Esophagus mucosa (tissue), 1 donor: Measurements from ENCODE around the gene SMIM1. TPM values are rescaled to one million over a fixed set of nuclear protein-coding genes. Genes with fewer than 3 reads are reported as not detected.

ENCODE experiments used
- ATAC-seq: fragments of 200-7000 bp; cut with Tn5 transposase; one replicate; pipeline ENCODE4 v1.9.1; 2020
- total RNA-seq: library from RNA; stranded (reverse); gene quantifications from one replicate; pipeline ENCODE4 v1.2.4, GENCODE V29; 2023
- donor health status: DM: yes; HTN: yes; CAD: no.

SMIM1 gene, protein sequence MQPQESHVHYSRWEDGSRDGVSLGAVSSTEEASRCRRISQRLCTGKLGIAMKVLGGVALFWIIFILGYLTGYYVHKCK
- 1.5 TPM for total RNA-seq

DNA sequence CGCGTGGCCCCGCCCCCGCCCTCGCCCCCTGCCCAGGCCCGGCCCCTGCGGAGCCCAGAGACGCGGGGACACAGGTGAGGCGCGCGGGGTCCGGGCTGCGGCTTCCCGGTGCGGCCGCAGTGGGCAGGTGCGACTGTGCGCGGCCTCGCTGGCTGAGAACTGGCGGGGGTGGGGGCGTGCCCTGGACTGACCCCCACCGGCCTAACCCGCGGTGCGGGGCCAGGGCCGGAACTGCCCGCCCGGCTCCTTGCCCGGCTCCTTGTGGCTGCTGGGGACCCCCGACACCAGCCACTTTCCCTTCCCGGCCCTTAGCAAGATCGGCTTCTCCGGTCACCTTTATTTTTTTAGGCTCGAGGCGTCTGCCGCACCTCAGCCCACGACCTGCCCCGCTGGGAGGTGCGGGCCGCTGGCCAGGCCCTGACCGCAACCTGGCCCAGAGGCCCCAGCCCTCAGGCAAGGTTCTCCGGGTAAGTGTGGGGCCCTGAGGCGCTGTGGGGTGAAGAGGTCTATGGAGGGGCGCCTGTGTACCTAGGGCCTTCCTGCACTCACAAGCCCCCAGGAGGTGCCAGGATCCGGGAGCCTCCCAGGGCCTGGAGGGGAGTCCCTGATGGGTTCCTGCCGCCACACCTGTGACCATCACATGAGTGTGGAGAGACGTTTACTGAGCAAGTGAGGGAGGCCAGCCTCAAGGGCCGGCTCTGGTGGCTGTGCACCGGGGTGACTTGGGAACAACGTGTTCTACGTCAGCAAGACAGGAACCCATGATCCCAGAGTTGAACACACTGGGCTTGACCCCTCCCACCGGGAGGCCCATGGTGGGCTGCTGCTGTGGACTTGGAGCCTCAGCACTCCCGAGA lies at the start of gene SMIM1:
TSS of gene SMIM1 (plus strand) at position 35 of the 857 bp plus-strand sequence. CDS start 2,625 bp downstream, outside the sequence.
- ATAC-seq, result no peak

DNA sequence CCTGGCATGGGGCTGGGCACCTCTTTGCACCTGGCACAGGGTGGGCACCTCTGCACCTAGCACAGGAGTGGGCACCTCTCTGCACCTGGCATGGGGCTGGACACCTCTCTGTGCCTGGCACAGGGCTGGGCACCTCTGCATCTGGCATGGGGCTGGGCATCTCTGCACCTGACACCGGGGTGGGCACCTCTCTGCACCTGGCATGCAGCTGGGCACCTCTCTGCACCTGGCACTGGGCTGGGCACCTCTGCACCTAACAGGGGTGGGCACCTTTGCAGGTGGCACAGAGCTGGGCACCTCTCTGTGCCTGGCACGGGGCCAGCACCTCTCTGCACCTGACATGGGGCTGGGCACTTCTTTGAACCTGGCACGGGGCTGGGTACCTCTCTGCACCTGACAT lies 49.7 kb upstream of the SMIM1 start:
- ATAC-seq, result no peak

DNA sequence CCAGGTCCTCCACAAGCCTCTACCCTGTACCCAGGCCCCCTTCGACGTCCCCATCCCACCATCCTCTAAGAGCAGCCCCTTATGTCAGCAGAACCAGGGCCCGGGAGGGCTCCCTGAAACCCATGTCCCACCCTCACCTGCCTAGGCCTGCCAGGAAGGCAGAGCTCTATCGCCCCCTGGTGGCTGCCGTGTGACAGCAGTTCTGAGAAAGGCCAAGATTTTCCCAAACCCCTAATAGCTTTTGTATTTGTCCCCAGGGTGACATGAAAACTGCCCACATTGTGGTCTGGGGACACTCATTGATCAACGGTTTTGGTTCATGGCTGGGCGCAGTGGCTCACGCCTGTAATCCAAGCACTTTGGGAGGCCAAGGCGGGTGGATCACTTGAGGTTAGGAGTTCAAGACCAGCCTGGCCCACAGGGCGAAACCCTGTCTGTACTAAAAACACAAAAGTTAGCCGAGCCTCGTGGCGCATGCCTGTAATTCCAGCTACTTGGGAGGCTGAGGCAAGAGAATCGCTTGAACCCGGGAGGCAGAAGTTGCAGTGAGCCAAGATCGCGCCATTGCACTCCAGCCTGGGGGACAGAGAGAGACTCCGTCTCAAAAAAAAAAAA lies 48.0 kb upstream of the SMIM1 start:
- ATAC-seq, result peak; percentile 41

DNA sequence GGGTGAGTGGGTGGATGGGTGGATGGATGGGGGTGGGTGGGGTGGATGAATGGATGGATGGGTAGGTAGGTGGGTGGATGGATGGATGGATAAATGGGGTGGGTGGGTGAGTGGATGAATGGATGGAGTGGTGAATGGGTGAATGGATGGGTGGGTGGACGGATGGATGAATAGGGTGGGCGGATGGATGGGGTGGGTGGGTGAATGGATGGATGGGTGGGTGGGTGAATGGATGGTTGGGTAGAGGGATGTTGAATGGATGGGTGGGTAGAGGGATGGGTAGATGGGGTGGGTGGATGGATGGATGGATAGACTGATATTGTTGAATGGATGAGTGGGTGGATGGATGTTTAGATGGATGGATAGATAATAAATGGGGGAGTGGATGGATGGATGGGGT lies 47.2 kb upstream of the SMIM1 start:
- no peak for ATAC-seq

DNA sequence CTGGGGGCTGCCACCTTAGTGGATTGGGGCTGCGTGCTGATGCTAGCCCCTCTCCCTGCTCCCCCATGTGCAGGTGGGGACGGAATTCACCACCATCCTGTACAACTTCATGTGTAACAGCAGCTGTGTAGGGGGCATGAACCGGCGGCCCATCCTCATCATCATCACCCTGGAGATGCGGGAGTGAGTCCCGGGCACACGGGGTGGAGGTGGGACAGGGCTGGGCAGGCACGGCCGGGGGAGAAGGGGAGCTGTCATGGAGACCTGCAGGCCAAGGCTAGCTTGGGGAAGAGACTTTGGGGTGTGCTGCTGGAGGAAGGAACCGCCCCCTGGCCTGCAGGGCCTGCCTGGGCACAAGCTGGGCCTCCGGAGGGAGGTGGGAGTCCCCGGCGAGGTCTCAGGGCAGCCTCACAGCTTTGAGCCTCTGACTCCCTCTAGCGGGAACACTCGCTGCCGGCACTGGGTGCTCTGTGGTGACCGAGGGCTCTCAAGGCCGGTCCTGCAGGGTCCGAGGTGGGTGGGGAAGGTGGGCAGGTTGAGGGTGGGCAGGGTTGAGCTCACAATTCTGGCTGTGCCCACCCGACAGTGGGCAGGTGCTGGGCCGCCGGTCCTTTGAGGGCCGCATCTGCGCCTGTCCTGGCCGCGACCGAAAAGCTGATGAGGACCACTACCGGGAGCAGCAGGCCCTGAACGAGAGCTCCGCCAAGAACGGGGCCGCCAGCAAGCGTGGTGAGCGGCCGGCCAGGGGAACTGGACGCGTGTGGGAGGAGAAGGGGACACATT lies 45.3 kb upstream of the SMIM1 start:
- no peak for ATAC-seq

DNA sequence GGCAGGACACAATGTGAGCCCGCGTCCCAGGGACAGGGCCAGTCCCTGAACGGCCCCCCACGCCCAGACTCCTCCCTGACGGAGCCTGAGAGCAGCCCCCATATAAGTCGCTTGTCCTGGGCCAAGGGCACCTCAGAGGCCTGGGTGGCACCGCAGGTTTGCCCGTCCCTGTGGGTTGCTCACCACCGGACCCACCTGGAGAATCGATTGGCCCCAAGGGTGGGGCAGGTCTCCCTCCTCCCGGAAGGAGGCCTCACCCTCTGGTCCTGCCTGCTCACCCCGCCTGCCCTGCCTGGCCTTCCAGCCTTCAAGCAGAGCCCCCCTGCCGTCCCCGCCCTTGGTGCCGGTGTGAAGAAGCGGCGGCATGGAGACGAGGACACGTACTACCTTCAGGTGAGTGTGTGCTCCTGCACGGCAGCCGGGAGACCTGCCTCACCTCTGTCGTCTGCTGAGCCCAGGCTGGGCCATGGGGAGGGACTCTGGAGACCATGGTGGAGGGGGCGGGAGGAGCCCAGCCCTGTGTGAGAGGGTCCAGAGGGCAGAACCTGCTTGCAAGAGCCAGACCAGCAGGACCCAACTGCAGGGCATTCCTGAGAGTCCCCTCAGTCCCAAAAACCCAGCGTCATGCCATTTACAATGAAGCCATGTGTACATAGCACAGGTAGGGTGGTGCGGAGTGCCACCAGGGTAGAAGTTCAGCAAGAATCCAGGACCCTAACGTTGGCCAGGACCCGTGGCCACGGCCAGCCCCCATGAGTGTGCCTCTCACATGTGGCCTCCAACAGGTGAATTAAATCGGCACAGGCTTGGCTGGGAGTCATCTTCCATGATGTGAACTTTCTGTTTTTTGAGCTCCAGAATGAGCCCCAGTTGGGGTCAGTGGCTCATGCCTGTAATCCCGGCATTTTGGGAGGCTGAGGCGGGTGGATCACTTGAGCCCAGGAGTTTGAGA lies 44.4 kb upstream of the SMIM1 start:
- ATAC-seq, result no peak

DNA sequence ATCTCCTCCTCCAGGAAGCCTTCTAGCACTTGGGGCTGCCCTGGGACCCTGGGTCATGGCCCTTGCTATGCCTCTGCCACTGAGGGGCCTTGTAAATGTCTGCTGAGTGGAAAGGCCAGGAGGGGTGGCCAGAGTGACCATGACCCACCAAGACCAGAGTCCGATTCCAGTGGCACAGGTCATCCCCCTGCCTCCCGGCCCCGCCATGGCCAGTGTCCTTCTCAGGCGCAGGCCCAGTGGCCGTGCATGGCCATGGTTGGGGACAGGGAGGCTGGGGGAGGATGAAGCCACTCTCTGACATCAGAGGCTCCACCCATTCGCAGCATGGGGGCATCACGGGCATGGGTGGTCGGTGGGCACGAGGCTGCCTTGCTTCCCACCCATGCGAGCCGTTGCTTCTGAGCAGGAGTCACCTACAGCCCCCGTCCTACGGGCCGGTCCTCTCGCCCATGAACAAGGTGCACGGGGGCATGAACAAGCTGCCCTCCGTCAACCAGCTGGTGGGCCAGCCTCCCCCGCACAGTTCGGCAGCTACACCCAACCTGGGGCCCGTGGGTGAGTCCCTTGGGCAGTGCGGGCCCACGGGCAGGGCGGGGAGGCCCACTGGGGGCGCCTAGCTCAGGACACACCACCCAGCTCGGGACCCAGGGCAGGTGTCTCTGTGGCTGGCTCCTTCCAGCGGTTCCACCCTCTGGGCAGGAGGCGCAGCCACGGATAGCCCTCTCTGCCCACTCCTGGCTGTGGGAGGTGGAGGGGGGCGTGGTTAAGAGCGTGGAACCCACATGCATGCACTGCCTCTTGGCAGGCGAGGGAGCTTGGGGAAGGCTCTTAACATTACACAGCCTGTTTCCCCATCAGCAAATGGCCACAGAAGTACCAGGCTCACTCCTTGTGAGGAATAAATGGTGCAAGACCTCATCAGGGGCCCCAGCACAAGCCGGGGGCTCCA lies 42.7 kb upstream of the SMIM1 start:
- ATAC-seq, result no peak

DNA sequence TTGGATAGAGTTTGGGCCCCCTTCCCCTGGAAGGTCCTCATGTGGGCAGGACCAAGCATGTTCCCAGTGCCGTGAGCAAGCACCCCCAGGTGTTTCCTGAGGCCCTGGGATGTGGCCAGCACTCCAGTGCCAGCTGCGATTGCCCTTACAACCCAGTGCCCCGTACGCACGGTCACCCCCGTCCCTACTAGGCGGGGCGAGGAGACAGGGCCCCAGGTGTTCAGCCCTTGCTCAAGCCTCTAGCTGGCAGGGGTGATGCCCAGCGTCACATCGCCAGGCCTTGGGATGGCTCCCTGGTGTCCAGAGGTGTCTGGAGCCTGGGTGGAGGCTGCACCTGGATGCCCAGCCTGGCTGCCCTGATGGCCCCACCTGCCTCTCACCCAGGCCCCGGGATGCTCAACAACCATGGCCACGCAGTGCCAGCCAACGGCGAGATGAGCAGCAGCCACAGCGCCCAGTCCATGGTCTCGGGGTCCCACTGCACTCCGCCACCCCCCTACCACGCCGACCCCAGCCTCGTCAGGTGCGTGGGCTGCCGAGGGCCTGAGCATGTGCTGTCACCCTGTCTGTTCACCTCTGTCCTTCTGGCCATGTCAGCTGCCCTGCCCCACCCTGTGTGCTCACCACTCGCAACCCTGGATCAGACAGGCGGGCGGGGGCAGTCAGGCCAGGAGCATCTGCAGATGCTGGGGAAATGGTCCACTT lies 41.9 kb upstream of the SMIM1 start:
- ATAC-seq, result no peak

DNA sequence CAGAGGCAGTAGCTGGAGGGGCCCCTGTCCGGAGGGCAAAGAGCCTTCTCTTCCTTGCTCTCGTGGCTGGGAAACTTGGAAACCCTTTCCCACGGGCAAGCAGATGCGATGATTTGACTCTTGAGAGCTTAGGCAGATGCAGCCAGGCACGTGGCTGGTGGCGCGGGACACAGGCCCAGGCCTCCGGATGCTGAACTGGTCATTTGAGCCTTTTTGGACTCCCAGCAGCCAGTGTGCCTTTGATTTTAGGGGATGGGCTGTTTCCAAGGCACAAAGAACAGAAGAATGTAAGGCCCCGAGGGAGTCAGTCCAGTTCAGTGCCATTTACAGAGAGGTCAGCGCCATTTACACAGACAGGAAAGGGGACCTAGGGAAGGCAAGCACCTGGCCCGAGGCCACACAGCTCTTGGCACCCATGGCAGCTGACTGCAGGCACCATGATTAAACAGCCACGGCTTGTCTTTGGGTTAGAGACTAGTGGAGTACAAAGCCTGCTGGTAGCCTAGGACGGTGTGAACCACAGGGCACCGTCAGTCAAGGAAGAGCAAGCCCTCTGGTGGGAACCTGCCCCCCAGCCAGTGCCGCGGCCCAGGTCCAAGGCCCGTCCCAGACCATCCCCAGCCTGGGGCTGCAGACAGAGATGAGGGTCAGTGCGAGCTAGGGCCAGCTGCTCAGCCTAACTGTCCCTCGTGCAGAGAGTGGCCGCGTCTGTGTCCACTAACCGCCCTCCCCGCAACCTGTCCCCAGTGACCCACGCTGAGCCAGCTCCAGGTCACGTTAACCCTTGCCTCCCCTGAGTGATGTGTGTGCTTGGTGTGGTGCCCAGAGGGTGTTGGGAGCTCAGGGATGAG lies 40.7 kb upstream of the SMIM1 start:
- no peak for ATAC-seq

DNA sequence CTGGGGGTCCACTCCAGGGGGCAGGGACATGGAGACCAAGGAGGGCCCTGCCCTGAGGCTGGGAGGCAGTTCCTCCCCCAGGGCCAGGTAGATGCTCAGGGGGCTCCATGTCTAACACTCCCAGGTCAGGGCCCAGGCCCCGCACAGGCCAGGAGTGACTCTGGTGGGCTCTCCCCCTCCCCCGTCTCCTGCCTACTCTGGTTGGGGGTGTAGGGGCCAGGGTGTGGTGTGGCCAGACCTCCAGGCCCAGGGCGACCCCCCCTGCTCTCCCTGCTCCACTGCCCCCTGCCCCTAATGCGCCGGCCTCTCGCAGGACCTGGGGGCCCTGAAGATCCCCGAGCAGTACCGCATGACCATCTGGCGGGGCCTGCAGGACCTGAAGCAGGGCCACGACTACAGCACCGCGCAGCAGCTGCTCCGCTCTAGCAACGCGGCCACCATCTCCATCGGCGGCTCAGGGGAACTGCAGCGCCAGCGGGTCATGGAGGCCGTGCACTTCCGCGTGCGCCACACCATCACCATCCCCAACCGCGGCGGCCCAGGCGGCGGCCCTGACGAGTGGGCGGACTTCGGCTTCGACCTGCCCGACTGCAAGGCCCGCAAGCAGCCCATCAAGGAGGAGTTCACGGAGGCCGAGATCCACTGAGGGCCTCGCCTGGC lies 40.0 kb upstream of the SMIM1 start:
- no peak for ATAC-seq

DNA sequence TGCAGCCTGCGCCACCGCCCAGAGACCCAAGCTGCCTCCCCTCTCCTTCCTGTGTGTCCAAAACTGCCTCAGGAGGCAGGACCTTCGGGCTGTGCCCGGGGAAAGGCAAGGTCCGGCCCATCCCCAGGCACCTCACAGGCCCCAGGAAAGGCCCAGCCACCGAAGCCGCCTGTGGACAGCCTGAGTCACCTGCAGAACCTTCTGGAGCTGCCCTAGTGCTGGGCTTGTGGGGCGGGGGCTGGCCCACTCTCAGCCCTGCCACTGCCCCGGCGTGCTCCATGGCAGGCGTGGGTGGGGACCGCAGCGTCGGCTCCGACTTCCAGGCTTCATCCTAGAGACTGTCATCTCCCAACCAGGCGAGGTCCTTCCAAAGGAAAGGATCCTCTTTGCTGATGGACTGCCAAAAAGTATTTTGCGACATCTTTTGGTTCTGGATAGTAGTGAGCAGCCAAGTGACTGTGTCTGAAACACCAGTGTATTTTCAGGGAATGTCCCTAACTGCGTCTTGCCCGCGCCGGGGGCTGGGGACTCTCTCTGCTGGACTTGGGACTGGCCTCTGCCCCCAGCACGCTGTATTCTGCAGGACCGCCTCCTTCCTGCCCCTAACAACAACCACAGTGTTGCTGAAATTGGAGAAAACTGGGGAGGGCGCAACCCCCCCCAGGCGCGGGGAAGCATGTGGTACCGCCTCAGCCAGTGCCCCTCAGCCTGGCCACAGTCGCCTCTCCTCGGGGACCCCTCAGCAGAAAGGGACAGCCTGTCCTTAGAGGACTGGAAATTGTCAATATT lies 39.3 kb upstream of the SMIM1 start:
- ATAC-seq, result no peak

DNA sequence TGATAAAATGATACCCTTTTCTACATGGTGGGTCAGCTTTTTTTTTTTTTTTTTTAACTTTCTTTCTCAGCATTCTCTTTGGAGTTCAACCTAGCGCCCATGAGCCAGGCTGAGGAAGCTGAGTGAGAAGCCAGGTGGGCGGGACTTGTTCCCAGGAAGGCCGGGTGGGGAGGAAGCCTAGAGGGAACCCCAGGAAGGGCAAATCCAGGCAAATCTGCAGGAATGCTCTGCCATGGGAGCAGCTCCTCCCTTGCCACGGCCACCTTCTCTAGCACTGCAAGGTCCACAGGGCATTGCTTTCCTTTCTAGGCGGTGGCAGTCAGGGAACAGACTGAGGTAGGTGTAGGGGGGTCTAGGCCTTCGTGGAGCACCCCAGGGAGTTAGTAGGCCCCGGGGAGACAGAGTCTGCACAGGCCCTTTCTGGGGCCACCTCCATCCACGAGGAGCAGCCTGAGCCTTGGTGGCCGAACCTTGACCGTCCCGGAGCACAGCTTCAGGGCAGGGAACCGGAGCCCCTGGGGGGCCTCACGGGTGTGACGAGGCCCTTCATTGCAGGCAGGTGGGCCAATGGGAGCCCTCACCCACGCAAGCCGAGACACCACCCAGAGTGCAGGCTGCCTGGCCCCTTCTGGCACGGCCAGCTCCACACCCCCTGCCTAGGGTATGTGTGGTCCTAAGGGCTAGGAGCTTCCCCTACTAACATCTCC lies 38.5 kb upstream of the SMIM1 start:
- ATAC-seq, result no peak

DNA sequence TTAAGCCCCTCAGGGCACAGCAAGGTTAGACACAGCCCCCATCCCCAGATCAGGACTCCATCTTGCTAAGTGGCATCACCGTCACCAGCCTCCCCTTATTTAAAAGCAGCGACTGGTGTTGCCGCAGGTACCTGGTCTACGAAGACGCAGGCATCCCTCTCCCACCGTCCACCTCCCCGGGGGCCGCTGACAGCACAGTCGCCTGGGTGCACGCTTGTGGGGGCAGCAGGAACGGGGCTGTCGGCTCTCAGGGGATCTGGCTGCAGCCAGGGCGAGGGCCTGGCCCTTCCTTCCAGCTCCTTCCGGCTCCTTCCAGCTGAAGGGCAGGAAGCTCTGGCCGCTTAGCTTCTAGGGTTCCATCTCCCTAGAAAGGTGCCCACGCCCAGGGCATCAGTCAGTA lies 37.9 kb upstream of the SMIM1 start:
- ATAC-seq, result no peak

DNA sequence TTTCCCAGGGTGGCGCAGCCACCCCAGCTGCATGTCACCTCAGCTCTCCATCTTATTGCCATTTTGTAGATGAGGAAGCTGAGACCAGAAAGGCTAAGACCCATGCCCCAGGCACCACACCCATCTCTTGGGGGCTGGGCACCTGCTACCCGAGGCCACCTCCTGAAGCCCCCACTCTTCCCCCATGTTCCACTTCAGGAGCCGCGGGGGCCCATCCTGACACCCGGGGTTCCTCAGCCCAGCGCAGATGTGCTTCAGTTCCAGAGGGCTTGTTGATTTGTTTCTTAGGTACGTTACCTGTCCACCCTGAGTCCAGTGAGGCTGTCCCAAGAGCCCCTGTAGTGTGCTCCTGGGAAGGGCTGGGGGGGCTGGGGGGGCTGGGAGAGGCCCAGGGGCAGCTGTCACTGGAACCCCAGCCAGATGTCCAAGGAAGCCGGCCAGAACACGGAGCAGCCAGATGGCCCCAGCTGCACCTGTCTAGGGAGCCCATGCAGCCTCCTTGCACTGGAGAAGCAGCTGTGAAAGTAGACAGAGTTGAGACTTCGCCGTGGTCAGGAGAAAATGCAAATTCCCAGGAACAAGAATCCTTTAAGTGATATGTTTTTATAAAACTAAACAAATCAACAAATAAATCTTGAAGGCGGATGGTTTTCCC lies 37.4 kb upstream of the SMIM1 start:
- no peak for ATAC-seq

DNA sequence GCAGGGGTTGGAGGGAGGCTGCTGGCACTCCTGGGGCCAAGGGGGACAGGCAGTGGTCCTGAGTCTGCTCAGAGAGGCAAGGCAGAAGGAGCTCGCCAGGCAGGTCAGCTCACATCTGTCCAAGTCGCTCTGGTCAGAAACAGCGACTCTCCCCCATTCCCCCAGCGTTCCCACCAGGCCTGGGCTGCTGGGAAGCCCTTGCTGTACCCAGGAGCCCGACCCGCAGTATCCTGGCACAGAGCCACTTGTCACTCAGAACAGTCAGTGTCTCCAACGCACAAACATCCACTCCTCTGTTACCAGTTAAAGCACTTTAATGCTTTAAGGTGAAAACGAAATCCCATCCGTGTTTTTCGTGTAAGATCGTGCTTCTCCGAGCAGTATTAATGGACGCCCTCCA lies 36.9 kb upstream of the SMIM1 start:
- no peak for ATAC-seq

DNA sequence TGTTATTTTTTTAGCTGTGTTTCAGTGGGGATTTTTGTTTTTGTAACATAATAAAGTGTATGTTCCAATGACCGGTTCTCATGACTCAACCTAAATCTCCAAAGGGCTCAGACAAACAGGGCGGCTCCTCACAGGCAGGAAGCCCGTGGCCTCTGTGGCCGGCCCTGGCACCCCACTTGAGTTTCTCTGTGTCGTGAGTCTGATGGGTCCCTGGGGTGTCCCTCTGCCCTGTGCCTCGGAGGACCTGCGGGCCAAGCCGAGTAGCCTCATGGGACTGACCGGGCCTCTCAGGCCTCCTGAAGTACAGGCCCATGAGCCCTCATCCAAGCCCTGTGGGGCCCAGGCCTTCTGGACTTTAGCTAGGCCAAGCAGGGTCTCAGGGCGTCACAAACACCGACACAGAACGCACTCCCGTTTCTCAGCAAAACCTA lies 36.4 kb upstream of the SMIM1 start:
- no peak for ATAC-seq

DNA sequence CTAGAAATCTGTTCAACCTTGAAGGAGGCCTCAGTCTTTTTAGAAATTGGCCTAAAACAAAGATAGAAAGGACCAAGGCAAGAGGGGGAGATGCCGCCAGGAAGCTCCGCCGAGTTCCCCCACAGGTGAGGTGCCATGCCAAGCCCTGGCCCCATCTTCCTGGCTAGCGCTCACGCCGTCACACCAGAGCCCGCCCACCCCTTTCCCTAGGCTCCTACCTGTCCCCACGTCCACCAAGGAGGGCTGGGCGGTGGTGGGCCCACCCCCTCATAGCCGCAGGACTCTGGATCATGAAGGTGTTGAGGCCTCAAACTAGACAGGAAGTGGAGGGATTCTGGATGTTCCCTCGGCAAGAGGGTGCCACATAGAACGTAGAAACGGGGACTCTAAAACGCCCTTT lies 35.8 kb upstream of the SMIM1 start:
- no peak for ATAC-seq
